ENCODE measurements around the gene ANKRD55.
"Not testable (repeated sequence)": the region's sequence is repeated elsewhere in the genome, so short reads cannot be mapped to it uniquely, and the experiment has no call there.

Gene ANKRD55

GRCh38 chr5:56079157-56079500 lies 154.0 kb downstream of the ANKRD55 start:
- not testable (repeated sequence) for DNase-seq

GRCh38 chr5:56078278-56079156 lies 154.6 kb downstream of the ANKRD55 start:
- DNase-seq, result no peak

- DNase-seq, result no peak
Measured at GRCh38 chr5:56077796-56078233, 155.3 kb downstream of the ANKRD55 start.

GRCh38 chr5:56076486-56076885 lies 156.6 kb downstream of the ANKRD55 start:
- DNase-seq, result no peak

GRCh38 chr5:56075361-56075760 lies 157.8 kb downstream of the ANKRD55 start:
- no peak for DNase-seq

- no peak for DNase-seq
Measured at GRCh38 chr5:56072863-56073766, 160.0 kb downstream of the ANKRD55 start.

- no peak for DNase-seq
Measured at GRCh38 chr5:56071470-56071869, 161.7 kb downstream of the ANKRD55 start.

GRCh38 chr5:56070851-56071465 lies 162.2 kb downstream of the ANKRD55 start:
- no peak for DNase-seq

- DNase-seq, result no peak
Measured at GRCh38 chr5:56069652-56070226, 163.4 kb downstream of the ANKRD55 start.

GRCh38 chr5:56066931-56067450 lies 166.1 kb downstream of the ANKRD55 start:
- DNase-seq, result no peak

GRCh38 chr5:56064984-56065383 lies 168.1 kb downstream of the ANKRD55 start:
- DNase-seq, result no peak

GRCh38 chr5:56060276-56061110 lies 172.6 kb downstream of the ANKRD55 start:
- DNase-seq, result no peak

- no peak for DNase-seq
Measured at GRCh38 chr5:56059854-56060253, 173.3 kb downstream of the ANKRD55 start.

GRCh38 chr5:56056875-56057274 lies 176.3 kb downstream of the ANKRD55 start:
- DNase-seq, result no peak

GRCh38 chr5:56055859-56056258 lies 177.3 kb downstream of the ANKRD55 start:
- DNase-seq, result no peak

- no peak for DNase-seq
Measured at GRCh38 chr5:56055287-56055686, 177.8 kb downstream of the ANKRD55 start.

- DNase-seq, result no peak
Measured at GRCh38 chr5:56054666-56055065, 178.5 kb downstream of the ANKRD55 start.

- no peak for DNase-seq
Measured at GRCh38 chr5:56053363-56053762, 179.8 kb downstream of the ANKRD55 start.

GRCh38 chr5:56052735-56053134 lies 180.4 kb downstream of the ANKRD55 start:
- no peak for DNase-seq

GRCh38 chr5:56050551-56051255 lies 182.4 kb downstream of the ANKRD55 start:
- DNase-seq, result peak in 1 of 51 donors; percentile 23
